HepG2 (cell line): ENCODE results near the gene ATG2A. TPM values are rescaled to one million over a fixed set of nuclear protein-coding genes. Genes with fewer than 3 reads are reported as not detected.

Experiments used
- AGO1 ChIP-seq: fragments of 200-400 bp; formaldehyde crosslinking; IDR thresholded peaks from 2 replicates; pipeline ENCODE4 v1.6.1; 2017; ENCODE audit warnings: mild to moderate bottlenecking, low read depth, low read length, moderate library complexity; ENCODE audit not compliant: poor library complexity, severe bottlenecking
- ARID3A ChIP-seq: IDR thresholded peaks from 2 replicates; pipeline ENCODE4 v1.6.1; 2012; ENCODE audit warnings: low read depth, low read length, improper control_type of control experiment
- BRD4 ChIP-seq: sonication (generic); formaldehyde crosslinking; IDR thresholded peaks from 2 replicates; pipeline ENCODE4 v1.4.0; 2020; ENCODE audit warnings: missing genetic modification reagents
- E2F2 ChIP-seq: sonication (generic); formaldehyde crosslinking; IDR thresholded peaks from 2 replicates; pipeline ENCODE4 v1.4.0; 2020; ENCODE audit warnings: missing genetic modification reagents, borderline replicate concordance
- GABPA ChIP-seq, 2 experiments: IDR thresholded peaks; 2 replicates each; pipeline ENCODE4 v1.6.1; 2011 to 2016; ENCODE audit warnings: low read depth in 2 of 2, low read length in 1 of 2, missing biosample characterization in 1 of 2, missing genetic modification characterization in 1 of 2
- HBP1 ChIP-seq: IDR thresholded peaks from 2 replicates; pipeline ENCODE4 v1.6.1; 2016; ENCODE audit warnings: low read depth, control low read depth
- KDM3A ChIP-seq: IDR thresholded peaks from 2 replicates; pipeline ENCODE4 v1.6.1; 2018; ENCODE audit warnings: low read depth, missing compliant biosample characterization
- SNAPC5 ChIP-seq: sonication (generic); formaldehyde crosslinking; IDR thresholded peaks from 2 replicates; pipeline ENCODE4 v1.8.1; 2023; ENCODE audit warnings: mild to moderate bottlenecking, missing genetic modification reagents, borderline replicate concordance
- STAT5B ChIP-seq: sonication (generic); formaldehyde crosslinking; IDR thresholded peaks from 2 replicates; pipeline ENCODE4 v1.4.0; 2020; ENCODE audit warnings: missing genetic modification reagents
- ZBTB20 ChIP-seq: sonication (generic); formaldehyde crosslinking; IDR thresholded peaks from 2 replicates; pipeline ENCODE4 v1.8.1; 2023; ENCODE audit warnings: missing genetic modification reagents, low read depth, mild to moderate bottlenecking, borderline replicate concordance
- ZNF407 ChIP-seq: sonication (generic); formaldehyde crosslinking; IDR thresholded peaks from one replicate; pipeline ENCODE4 v1.5.1; 2020; ENCODE audit warnings: mild to moderate bottlenecking, missing genetic modification reagents; ENCODE audit errors: not compliant biosample characterization
- ZNF451 ChIP-seq: sonication (generic); formaldehyde crosslinking; IDR thresholded peaks from 2 replicates; pipeline ENCODE4 v1.5.0; 2020; ENCODE audit warnings: mild to moderate bottlenecking, missing genetic modification reagents
- ZNF576 ChIP-seq: sonication (generic); formaldehyde crosslinking; IDR thresholded peaks from 2 replicates; pipeline ENCODE4 v1.4.0; 2020; ENCODE audit warnings: mild to moderate bottlenecking, missing genetic modification reagents
- ZNF781 ChIP-seq: sonication (generic); formaldehyde crosslinking; IDR thresholded peaks from 2 replicates; pipeline ENCODE4 v1.5.1; 2020; ENCODE audit warnings: borderline replicate concordance, mild to moderate bottlenecking, missing genetic modification reagents; ENCODE audit errors: not compliant biosample characterization
- ZNF891 ChIP-seq: sonication (generic); formaldehyde crosslinking; IDR thresholded peaks from 2 replicates; pipeline ENCODE4 v1.5.0; 2020; ENCODE audit warnings: mild to moderate bottlenecking, missing genetic modification reagents
- polyA plus RNA-seq, 8 experiments: library from polyadenylated mRNA; depleted of rRNA in 3 of 8; stranded (reverse) in 7 of 8; unstranded in 1 of 8; fragments of >200 nt; fragmentation: Illumina TruSeq in 4 of 8; extraction: Trizol in 4 of 8; gene quantifications; 2 replicates each; pipeline versions ENCODE4 v1.2.1 to v1.2.3, GENCODE V29; 2011 to 2016; ENCODE audit warnings: low read depth in 4 of 8, missing spikeins in 1 of 8, mixed read lengths in 1 of 8; ENCODE audit not compliant: insufficient read depth in 1 of 8
- total RNA-seq, 5 experiments: library from RNA; depleted of rRNA; stranded (reverse); fragments of >200 nt; fragmentation: Illumina TruSeq; extraction: Trizol; gene quantifications; 2 replicates each; pipeline ENCODE4 v1.2.3, GENCODE V29; 2016; ENCODE audit warnings: low read depth in 1 of 5

Gene ATG2A
- total and polyA plus RNA-seq, 2 of the 13 experiments (the other 11 are each of a cell fraction or from before 2014, with no cell fraction given), result 6.7 to 8.0 TPM

GRCh38 chr11:64892838-64893193 is 24.2 kb downstream of the ATG2A start (continued):
- TF ChIP-seq ARID3A, result no peak
- no peak for TF ChIP-seq ZNF576
- no peak for TF ChIP-seq HBP1 (CRISPR knock-in tag)
- TF ChIP-seq SNAPC5, result no peak
- no peak for TF ChIP-seq GABPA (IDR thresholded peaks at IDR 0.05; ENCODE audit: low read depth, low read length)
- TF ChIP-seq GABPA (CRISPR knock-in tag; IDR thresholded peaks at IDR 0.05; ENCODE audit: low read depth), result no peak
- TF ChIP-seq ZNF891 (CRISPR knock-in tag), result no peak; the same call in 1 of the 2 replicates
- peak; percentile 32 for TF ChIP-seq ZNF781 (CRISPR knock-in tag)
- TF ChIP-seq BRD4 (CRISPR knock-in tag), result peak; percentile 5; the same call in 1 of the 2 replicates
- TF ChIP-seq AGO1, result peak; percentile 32
- no peak for TF ChIP-seq ZNF407 (CRISPR knock-in tag)
- TF ChIP-seq ZBTB20 (CRISPR knock-in tag), result no peak
- TF ChIP-seq ZNF451 (CRISPR knock-in tag), result no peak
- no peak for TF ChIP-seq STAT5B (CRISPR knock-in tag)
- TF ChIP-seq E2F2 (CRISPR knock-in tag), result 0 out of 2 replicates have a peak, but pooled peaks have one; percentile 38
- TF ChIP-seq KDM3A (CRISPR knock-in tag), result no peak
